ENCODE measurements around the gene LPP.

- TF ChIP-seq CTCF (IDR thresholded peaks at IDR 0.05; ENCODE audit: insufficient read depth, low read length) (no peak), POLR2AphosphoS5 (IDR thresholded peaks at IDR 0.05; ENCODE audit: low read depth) (no peak), REST (IDR thresholded peaks at IDR 0.05; ENCODE audit: insufficient replicate concordance, low read depth) (no peak)
Observed at GRCh38 chr3:188417271-188417696, 263.3 kb downstream of the LPP start.
